GM12801 (cell line): ENCODE data around the gene TSR2.

ENCODE experiments used
- CTCF ChIP-seq: IDR thresholded peaks from one replicate; pipeline ENCODE4 v1.5.1; 2011; ENCODE audit warnings: control low read depth; ENCODE audit not compliant: insufficient read length; ENCODE audit errors: extremely low read depth

Gene TSR2

GRCh38 chrX:54419559-54420302 is 20.5 kb upstream of the TSR2 start:
- no peak for TF ChIP-seq CTCF

GRCh38 chrX:54422168-54422567 is 18.0 kb upstream of the TSR2 start:
- no peak for TF ChIP-seq CTCF

- TF ChIP-seq CTCF: no peak
These were observed 16.9 kb upstream of the TSR2 start for GRCh38 chrX:54423161-54423888.

- TF ChIP-seq CTCF: no peak
These were observed 12.3 kb upstream of the TSR2 start for GRCh38 chrX:54427837-54428424.

GRCh38 chrX:54430519-54430918 is 9.7 kb upstream of the TSR2 start:
- no peak for TF ChIP-seq CTCF

GRCh38 chrX:54435121-54435520 is 5.1 kb upstream of the TSR2 start:
- TF ChIP-seq CTCF: no peak

- no peak for TF ChIP-seq CTCF
These were observed 2.6 kb downstream of the TSR2 start for GRCh38 chrX:54442790-54443189.
